Measurements from ENCODE around the gene CARMIL3.

DNA sequence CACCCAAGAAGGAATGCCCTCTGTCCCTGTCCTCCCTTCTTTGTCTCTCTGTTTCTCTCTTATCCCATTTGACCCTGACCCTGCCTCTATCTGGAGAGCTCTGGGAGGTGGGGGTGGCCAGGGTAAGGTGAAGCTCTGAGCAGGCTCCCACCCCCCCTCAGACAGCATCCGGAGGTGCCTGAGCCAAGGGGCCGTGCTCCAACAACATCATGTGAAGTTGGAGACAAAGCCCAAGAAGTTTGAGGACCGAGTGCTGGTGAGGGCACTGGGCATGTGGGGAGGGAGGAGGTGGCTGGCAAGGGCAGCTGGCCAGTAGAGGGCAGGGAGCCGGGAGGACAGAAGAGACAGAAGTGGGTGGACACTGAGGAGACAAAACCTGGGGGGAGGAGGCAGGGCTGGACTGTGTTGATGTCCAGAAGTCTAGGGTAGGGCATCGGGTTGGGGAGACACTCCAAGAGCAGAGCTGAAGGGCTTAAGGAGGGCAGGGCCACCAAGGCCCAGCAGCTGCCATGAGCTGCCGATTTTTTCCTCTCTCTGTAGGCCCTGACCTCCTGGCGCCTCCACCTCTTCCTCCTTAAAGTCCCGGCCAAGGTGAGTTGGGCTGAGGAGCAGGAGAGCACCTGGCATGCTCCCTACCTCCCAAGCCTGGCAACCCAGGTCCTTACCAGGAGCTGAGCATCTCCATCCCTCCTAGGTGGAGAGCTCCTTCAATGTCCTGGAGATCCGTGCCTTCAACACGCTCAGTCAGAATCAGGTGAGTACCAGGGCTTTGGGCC is 1.9 kb downstream of the CARMIL3 start:
- TF ChIP-seq, protein P1, sequence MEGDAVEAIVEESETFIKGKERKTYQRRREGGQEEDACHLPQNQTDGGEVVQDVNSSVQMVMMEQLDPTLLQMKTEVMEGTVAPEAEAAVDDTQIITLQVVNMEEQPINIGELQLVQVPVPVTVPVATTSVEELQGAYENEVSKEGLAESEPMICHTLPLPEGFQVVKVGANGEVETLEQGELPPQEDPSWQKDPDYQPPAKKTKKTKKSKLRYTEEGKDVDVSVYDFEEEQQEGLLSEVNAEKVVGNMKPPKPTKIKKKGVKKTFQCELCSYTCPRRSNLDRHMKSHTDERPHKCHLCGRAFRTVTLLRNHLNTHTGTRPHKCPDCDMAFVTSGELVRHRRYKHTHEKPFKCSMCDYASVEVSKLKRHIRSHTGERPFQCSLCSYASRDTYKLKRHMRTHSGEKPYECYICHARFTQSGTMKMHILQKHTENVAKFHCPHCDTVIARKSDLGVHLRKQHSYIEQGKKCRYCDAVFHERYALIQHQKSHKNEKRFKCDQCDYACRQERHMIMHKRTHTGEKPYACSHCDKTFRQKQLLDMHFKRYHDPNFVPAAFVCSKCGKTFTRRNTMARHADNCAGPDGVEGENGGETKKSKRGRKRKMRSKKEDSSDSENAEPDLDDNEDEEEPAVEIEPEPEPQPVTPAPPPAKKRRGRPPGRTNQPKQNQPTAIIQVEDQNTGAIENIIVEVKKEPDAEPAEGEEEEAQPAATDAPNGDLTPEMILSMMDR (conservative IDR thresholded peaks at IDR 0.05; ENCODE audit: low read depth, low read length): no peak
- TF ChIP-seq EZH2phosphoT487 (IDR thresholded peaks at IDR 0.05; ENCODE audit: borderline replicate concordance, low read length): no peak
- no peak for TF ChIP-seq EZH2 (IDR thresholded peaks at IDR 0.05; ENCODE audit: low read length, unreplicated experiment)
